T-helper 9 cell (primary cell): ENCODE data around the gene PRDX3.
"Not testable (repeated sequence)": the region's sequence is repeated elsewhere in the genome, so short reads cannot be mapped to it uniquely, and the experiment has no call there.

Experiments
- DNase-seq: peaks from one replicate; pipeline ENCODE4 v3.0.0-alpha.2; 2020

PRDX3 gene

GRCh38 chr10:119205894-119206602 lies 27.4 kb upstream of the PRDX3 start:
- peak; percentile 20 for DNase-seq

- DNase-seq = no peak
These were observed 24.4 kb upstream of the PRDX3 start for GRCh38 chr10:119203006-119203405.

- DNase-seq = no peak
These were observed 22.6 kb upstream of the PRDX3 start for GRCh38 chr10:119201233-119201632.

GRCh38 chr10:119199231-119199992 lies 20.8 kb upstream of the PRDX3 start:
- peak; percentile 10 for DNase-seq

GRCh38 chr10:119198438-119198837 lies 19.8 kb upstream of the PRDX3 start:
- DNase-seq = no peak

GRCh38 chr10:119197921-119198320 lies 19.3 kb upstream of the PRDX3 start:
- DNase-seq = no peak

- DNase-seq = no peak
These were observed 13.3 kb upstream of the PRDX3 start for GRCh38 chr10:119191881-119192280.

GRCh38 chr10:119190954-119191785 lies 12.6 kb upstream of the PRDX3 start:
- DNase-seq = no peak

GRCh38 chr10:119190353-119190752 lies 11.7 kb upstream of the PRDX3 start:
- no peak for DNase-seq

GRCh38 chr10:119189811-119190282 lies 11.2 kb upstream of the PRDX3 start:
- DNase-seq = no peak

GRCh38 chr10:119183664-119184412 lies 5.2 kb upstream of the PRDX3 start:
- no peak for DNase-seq

- not testable (repeated sequence) for DNase-seq
These were observed 2.3 kb upstream of the PRDX3 start for GRCh38 chr10:119180850-119181400.

- DNase-seq = no peak
These were observed 772 bp downstream of the PRDX3 start for GRCh38 chr10:119177708-119178371.

GRCh38 chr10:119176166-119176565 lies 2.4 kb downstream of the PRDX3 start:
- no peak for DNase-seq

- DNase-seq = no peak
These were observed 4.5 kb downstream of the PRDX3 start for GRCh38 chr10:119174109-119174508.

- DNase-seq = no peak
These were observed 11.6 kb downstream of the PRDX3 start for GRCh38 chr10:119167041-119167440.

GRCh38 chr10:119166564-119166963 lies 12.0 kb downstream of the PRDX3 start:
- DNase-seq = no peak

- no peak for DNase-seq
These were observed 12.5 kb downstream of the PRDX3 start for GRCh38 chr10:119166118-119166500.

- peak; percentile 69 for DNase-seq
These were observed 13.2 kb downstream of the PRDX3 start, which contains the start of gene SFXN4 for GRCh38 chr10:119165171-119166117. Gene SFXN4 (minus strand): TSS chr10:119165714. CDS start chr10:119165647, 67 bp downstream.

GRCh38 chr10:119162452-119163092 lies 16.0 kb downstream of the PRDX3 start:
- DNase-seq = no peak
